Spleen (tissue), 7 donors: Measurements from ENCODE around the gene PLEKHB2.
"Not testable (repeated sequence)": the region's sequence is repeated elsewhere in the genome, so short reads cannot be mapped to it uniquely, and the experiment has no call there.

ENCODE experiments used
- POLR2A ChIP-seq, 3 donors: fragments of 450-650 bp; IDR thresholded peaks; one replicate each; pipeline ENCODE4 v1.5.1; 2017; ENCODE audit warnings: antibody characterized with exemption in 3 of 3, mild to moderate bottlenecking in 1 of 3
- POLR2AphosphoS5 ChIP-seq, 3 donors: sonication (generic); formaldehyde crosslinking; IDR thresholded peaks; one replicate each; pipeline ENCODE4 v1.5.1; 2017; ENCODE audit warnings: antibody characterized with exemption in 3 of 3
- TF ChIP-seq, protein P1 (sequence below), 11 experiments: fragments of 200-600 bp in 7 of 11; fragments of 450-650 bp in 4 of 11; sonication (generic) in 4 of 11; IDR thresholded peaks in 8 of 11; conservative IDR thresholded peaks in 3 of 11; 1 replicate in 7 of 11; 2 replicates in 4 of 11; pipeline versions ENCODE4 v1.4.0 to v1.8.0; 2016 to 2021; ENCODE audit warnings: antibody characterized with exemption in 11 of 11, inconsistent platforms in 4 of 11, mild to moderate bottlenecking in 1 of 11
- donor health status: DM: no; HTN: no; CAD: no; lungs with moderate emphysema.
- donor health status: DM: no; HTN: no; CAD: no.
- donor health status: DM: no; HTN: no; CAD: no.

DNA sequence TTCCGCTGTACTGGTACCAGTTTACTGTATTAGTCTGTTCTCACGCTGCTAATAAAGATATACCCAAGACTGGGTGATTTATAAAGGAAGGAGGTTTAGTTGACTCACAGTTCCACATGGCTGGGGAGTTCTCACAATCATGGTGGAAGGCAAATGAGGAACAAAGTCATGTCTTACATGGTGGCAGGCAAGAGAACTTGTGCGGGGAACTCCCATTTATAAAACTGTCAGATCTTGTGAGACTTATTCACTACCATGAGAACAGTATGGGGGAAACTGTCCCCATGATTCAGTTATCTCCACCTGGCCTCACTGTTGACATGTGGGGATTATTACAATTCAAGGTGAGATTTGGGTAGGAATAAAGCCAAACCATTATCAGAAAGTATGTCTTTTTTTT, 9.8 kb downstream of the PLEKHB2 start:
- TF ChIP-seq, protein P1, sequence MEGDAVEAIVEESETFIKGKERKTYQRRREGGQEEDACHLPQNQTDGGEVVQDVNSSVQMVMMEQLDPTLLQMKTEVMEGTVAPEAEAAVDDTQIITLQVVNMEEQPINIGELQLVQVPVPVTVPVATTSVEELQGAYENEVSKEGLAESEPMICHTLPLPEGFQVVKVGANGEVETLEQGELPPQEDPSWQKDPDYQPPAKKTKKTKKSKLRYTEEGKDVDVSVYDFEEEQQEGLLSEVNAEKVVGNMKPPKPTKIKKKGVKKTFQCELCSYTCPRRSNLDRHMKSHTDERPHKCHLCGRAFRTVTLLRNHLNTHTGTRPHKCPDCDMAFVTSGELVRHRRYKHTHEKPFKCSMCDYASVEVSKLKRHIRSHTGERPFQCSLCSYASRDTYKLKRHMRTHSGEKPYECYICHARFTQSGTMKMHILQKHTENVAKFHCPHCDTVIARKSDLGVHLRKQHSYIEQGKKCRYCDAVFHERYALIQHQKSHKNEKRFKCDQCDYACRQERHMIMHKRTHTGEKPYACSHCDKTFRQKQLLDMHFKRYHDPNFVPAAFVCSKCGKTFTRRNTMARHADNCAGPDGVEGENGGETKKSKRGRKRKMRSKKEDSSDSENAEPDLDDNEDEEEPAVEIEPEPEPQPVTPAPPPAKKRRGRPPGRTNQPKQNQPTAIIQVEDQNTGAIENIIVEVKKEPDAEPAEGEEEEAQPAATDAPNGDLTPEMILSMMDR (IDR thresholded peaks at IDR 0.05 in 8 of 11, conservative IDR thresholded peaks at IDR 0.05 in 3 of 11): not testable (repeated sequence)
- not testable (repeated sequence) for TF ChIP-seq POLR2AphosphoS5, POLR2A (IDR thresholded peaks at IDR 0.05)
